HTERT RPE-1 (cell line): ENCODE measurements around the gene VDR.

Source experiments
- in situ Hi-C: fragments of 300-500 bp; cut with MboI; formaldehyde crosslinking; loops from 4 replicates; pipeline ENCODE4 v1.14.3; 2020; ENCODE audit warnings: low sequenced_read_pairs

Gene VDR

DNA sequence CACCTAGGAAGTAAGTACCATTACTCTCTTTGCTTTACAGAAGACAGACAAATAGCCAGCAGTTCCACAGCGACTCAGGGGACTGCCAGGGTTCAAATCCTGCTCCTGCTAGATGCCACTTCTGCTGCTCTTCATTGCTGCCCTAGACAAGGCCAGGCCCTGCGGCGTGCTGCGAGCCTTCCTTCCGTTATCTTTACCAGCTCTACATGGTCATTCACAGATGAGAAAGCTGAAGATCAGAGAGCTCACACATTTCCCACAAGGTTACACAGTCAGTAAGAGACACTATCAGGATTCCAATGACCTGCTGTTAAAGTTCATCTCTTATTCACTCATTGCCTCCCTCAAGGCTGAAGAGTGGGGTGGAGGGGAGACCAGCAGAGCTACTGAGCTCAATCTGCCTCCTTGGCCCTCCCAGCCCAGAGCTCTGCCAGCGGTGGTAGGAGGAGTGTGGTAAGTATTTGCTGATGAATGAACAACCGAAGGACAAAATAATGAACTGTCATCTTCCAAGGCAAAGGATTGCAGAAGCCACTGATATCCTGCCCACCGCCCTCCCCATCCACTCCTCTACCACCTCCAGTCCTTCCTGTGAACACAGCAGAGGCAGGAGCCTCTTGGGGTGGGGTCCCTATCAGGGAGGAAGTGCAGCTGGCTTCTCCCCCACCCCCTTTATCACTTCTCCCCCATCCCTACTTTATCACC, 70.4 kb downstream of the VDR start:
- in situ Hi-C loops, result no loop called here

DNA sequence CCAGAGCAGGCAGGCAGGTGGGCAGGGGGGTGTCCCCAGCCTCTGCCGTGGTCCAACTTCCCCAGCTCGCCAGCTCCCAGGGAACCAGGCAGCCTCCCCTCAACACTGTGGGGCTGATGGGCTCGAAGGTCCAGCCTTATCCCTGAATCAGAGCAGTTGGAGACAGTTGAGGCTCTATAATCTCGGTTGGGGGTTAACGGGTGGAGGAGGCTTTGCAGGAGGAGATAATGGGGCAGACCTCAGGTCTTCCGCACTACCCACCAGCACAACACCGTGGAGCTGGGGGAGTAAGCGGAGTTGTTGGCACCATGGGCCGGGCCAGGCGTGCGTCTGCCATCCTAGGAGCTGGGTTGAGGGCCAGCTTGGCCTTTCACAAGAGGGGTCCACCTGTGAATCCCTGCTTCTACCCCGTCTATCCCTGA, 71.2 kb downstream of the VDR start:
- in situ Hi-C loops, result no loop called here

DNA sequence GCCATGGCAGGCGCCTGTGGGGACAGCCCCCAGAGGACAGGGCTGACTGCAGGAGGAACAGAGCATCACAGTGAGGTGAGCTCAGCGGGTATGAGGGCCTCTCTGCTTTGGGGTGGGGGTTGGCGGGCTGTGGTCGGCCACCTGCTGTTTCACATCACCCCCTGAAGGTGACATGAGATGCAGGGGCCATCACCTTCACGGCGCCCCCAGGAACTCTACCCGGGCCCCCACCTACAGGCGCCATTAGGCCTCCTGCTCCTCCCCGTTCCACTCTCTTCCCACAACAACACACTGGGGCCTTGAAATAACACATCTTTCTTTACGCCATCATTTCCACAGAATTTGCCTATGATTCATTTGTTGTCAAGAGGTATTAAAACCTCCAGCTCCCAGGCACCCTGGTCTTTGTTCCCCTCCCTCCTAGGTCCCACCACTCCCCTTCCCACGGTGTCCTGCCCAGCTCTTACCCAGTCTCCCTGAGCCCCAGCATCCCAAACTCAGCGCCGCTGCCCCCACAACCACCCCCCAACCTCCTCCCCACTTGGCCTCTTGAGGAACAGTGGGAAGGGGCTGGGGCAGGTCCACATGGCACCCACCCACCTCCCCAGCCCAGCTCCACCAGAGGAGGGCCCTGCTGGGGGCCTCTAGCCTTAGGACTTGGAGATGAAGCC, 72.4 kb downstream of the VDR start:
- in situ Hi-C loops, result no loop called here

DNA sequence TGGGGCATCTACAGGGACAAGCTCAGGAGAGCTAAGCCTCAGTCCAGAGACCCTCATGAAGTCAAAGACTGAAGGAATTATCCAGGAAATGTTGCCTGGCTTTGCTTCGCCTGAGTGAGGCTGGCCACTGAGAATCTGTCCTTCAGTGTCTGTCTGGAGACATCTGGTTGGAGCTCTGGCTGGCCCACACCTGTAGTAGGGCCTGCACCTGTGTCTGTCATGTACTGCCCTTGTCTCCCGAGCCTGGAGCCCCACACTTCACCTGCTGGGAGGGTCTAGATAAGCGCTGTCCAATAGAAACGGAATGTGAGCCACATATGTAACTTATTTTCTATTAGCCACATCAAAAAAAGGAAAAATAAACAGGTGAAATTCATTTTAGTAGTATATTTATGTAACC, 75.2 kb downstream of the VDR start:
- in situ Hi-C loops, result no loop called here

DNA sequence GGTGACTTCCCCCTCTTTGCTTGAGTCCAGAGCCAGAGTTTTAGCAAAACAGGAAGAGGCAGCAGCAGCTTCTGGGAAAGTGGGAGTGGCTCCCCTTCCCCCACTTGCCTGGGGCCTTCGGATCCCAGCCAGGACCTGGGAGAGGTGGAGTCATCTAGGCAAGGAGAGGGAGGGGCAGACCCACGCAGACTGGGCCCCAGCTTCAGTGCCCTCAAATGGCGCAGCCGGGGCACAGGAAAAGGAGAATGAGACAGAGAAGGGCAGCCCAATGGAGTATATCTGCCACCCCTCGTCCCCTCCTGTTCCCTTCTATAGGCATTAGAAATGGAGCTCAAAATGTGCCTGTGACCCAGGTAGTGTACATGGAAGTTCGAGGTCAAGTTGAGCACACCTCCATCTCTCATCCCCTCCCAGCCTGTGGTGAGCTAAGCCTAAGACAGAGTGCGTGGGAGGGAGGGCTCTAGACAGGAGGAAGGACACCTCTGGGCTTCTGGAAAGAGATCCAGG, 75.8 kb downstream of the VDR start:
- in situ Hi-C loops, result no loop called here

DNA sequence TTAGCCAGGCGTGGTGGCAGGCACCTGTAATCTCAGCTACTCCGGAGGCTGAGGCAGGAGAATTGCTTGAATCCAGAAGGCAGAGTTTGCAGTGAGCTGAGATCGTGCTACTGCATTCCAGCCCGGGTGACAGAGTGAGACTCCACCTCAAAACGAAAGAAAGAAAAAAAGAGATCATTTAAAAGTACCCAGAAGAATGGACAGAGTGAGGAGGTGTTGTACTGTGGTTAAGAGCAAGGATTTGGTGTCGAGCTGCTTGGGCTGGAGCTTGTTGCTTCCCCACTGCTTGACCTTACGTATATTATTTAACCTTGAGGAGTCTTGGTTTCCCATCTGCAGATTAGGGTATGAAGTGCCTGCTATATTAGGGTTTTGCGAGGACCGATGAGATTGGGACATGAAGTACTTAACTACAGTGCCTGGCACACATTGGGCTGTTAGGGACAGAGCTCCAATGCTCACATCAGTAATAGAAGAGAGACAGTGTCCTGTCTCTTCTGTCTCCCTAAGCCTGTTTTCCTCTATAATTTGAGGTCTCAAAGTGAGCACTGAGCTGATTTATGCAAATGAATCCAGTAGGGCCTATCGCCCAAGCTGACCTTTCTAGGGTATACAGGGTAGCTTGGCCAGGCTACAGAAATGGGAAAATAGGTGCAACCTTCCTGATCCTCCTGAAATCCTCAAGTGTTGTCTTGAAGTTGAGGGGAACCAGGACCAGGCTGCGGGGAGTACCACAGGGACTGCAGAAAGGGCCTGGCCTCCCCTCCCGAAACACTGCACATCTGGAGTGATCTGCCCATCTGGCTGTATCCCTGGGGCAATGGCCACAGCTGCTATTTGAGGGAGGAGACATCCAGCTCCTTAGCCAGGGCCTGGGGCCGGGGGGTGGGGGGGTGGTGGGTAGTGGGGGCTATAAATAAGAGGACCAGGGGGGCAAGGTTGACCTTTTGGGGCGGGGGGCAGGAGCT, 76.5 kb downstream of the VDR start:
- in situ Hi-C loops, result no loop called here

DNA sequence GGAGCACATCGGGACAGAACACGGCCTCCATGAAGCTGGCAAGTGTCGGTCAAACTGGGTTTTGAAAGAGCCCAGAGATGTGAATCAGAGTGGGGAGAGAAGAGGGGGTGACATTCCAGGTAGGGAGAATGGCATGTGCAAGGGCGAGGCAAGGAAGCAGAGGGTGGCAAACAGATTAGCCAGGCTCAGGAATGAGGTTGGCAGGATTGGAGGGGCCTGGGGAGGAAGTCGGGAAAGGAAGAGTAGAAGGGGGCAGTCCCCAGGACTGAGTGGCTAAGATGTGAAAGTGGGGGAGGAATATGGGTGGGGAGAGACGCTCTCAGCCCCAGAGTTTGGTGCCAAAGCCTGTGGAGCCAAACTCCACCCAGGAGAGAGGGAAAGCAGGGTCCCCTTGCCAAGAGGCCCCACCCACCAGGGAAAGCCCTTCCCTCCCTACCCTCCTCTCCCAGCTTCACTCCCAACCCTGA, 79.6 kb downstream of the VDR start:
- in situ Hi-C loops, result no loop called here

DNA sequence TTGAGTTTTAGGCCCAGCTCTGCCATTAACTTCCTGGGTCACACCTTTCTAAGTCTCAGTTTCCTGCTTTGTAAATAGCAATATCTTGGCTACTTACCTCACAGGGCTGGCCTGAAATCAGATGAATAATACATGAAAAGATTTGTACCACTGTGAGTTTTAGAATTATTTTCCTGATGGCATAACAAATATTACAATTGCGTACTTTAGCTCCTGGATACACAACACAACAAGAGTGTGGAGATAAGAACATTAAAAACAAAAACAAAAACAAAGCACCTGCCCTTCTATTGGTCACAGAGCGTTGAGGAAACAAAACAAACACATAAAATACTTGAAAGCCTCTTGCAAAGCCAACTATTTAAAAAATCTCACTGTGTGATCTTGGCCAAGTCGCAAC, 80.2 kb downstream of the VDR start:
- in situ Hi-C loops, result no loop called here

DNA sequence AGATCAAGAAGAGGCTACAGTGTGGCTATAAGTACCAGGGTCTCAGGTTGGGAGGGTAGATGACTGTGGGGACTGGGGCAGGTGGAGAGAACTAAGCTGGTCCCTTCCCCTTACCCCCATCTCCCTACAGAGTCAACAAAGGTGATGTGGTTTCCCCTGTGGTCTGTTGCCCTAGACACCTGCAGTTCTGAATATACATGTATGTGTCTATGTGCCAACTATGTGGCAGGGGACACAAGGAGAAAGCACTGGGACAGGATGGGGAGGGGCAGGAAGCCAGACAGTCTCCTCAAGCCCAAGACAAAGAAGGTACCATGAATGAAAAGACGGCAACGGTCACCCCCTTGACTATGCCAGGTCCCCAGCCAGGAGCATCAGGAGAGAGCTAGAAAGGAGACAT, 80.6 kb downstream of the VDR start:
- in situ Hi-C loops, result no loop called here

DNA sequence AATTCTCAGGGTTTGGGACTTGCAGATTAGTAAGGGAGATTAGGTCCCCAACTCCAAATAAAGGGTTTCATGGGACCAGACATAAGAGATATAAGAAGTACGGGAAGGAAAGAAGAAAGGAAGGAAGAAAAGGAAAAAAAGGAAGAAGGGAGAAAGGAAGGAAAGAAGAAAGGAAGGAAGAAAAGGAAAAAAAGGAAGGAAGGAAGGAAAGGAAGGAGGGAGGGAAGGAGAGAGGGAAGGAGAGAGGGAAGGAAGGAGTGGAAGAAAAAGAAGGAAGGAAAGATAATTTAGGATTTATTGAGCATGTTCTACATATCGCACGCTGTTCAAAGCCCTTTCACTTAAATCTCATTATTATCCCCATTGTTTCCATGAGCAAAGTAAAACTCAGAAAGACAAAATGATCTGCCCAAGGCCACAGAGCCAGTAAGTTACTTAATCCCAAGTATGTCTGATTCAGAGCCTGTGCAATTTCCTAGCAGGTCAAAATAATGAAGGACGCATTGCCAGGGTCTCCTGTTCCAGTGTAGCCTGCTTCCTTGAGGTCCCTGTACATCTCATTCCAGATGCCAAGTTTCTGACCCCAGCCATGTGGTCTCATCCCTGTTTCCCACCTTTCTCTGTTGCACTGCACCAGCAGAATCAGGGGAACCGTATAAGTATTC, 81.2 kb downstream of the VDR start:
- in situ Hi-C loops, result no loop called here

DNA sequence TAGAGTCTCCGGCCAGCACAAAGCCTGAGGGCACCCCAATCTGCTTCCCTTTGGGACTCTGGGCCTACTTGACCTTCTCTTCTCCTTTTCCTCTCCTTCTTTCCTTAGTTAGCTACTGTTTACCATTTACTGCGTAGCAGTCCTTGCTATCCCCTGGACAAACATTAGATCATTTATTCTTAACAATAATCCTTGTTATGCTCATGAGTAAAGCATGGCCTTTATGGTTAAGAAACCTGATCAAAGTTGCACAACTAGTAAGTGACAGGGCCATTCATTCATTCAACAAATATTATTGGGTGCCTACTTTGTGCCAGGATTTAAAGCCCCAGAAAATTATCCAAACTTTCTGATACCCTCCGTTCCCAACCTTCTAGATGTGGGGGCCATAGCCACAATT, 81.9 kb downstream of the VDR start:
- in situ Hi-C loops, result no loop called here

DNA sequence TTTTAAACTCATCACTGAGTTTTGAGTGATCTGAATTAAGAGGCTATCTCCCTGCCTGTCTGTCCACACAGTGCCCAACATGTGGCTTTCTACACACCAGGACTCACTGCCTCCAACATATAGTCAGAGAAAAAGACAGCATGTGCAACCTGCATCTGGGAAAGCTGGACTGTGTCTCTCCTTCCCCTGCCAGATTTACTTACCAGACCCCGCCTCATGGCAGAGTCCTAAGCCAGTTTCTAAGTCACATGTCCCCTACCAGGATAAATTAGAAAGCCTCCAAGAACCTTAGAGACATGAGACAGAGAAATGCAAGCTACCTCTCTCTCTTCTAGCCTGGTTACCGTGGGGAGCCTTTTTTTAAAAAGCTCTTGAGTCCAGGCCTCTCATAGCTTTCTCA, 82.4 kb downstream of the VDR start:
- in situ Hi-C loops, result no loop called here

DNA sequence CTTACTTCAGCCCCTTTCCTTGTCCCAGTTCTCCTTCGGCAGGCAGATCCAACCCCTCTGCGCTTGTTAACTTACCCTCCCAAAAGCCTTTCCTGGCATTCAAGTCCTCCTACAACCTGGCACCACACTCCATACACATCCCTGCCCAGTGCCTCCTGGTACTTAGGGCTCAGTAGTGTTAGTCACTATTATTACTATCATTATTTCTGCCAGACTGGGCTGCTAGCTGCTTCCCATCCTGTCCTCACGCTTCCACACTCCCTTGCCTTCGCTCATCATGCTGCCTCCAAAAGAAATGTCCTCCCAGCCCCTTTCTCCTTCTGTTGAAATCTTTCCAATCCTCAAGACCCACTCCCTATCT, 83.5 kb downstream of the VDR start:
- in situ Hi-C loops, result no loop called here

DNA sequence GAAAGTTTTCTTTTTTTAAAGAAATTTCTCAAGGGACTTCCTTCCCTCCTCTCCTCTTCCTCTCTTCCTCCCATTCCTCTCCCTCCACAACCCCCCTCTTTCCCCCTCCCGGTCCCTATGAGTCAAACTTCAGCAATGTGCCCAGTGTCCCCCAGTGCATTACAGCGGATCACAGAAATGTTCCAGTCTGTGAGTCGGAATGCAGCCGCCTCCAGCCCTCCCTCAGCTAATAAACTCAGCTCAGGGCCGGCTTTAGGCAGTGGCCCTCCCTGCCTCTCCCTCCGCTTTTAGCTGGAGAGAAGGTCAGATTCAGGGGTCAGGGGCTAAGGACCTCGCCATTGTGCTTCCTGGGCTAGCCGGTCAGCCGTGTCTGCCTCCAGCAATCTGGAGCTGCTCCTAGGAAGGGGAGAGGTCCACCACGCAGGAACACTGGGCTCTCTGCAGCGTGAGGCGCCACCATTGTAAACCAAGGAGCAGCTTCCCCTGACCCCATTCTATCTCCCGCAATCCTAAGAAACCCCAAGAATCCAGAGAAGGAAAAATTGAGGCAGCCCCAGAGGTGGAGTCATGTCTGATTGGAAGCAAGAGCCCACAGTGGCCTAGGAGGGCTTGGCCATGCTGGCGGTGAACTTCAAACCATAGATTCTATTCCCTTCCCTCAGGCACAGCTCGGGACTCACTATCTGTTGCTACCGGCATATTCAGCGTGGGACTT, 84.0 kb downstream of the VDR start:
- in situ Hi-C loops, result no loop called here

DNA sequence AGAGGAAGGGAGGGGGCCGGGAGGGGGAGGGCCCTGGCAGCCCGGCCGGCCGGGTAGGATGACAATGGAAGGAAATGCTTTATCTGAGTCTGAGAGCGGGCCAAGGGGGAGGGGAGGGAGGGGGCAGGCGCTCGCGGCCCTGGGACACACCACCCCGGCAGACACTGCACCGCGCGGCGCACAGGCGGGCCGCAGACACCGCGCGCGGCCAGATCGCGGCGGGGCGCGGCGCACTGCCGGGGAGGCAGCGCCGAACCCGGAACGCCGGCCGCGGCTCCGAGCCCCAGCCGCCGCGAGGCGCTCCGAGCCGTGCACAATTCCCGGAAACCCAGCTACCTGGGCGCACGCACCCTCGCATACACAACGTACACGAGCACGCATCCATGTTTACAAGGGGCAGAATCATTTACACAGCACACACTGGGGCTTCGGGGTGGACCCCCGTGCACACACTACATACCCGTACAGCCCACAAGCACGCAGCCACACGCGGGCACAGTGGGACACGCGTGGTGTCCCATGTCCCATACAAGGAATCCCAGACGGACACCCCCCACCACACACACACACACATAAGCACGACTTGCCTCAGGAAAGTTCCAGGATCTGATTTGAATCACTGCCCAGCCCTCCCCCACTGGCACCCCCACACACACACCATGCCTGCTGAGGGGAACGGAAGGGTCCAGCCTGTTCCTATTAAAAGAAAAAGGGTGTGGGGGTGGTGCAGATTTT, 84.7 kb downstream of the VDR start, which contains the start of gene HDAC7:
TSS of gene HDAC7 (minus strand) at position 8 of the 735 bp plus-strand sequence. CDS start 118 bp downstream, outside the sequence.
- in situ Hi-C loops, result no loop called here

DNA sequence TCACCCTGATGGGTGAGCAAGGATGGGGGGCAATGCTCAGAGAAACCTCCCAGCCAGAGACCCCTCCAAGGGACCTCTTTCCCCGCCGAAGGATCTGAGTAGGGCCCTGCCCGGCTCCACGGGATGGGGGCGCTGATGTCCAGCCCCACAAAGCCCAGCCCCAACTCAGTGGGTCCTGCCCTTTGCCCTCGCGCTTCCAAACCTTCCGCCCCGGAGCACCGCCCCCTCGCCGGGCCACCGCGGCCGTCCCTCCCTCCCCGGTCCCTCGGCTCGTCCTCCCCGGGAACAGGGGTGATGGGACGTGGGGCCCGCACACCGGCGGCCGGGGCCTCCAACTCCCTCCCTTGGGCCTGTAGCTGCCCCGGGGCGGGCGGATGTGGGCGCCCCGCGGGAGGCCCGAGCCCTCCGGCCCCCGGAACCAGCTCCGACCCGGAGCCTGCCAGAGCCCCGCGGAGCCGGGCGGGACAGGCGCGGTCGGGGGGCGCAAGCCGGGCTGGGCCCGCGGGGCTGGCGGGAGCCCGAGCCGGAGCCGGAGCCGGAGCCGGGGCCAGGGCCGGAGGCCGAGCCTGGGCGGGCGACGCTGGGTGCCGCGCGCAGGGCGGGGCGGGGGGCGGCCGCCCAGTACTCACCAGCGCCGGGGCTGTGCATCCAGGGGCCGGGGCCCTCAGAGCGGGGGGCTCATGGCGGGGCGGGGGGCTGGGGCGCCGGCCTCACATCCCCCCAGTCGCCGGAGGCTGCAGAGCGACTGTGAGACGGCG, 85.5 kb downstream of the VDR start:
- in situ Hi-C loops, result no loop called here

DNA sequence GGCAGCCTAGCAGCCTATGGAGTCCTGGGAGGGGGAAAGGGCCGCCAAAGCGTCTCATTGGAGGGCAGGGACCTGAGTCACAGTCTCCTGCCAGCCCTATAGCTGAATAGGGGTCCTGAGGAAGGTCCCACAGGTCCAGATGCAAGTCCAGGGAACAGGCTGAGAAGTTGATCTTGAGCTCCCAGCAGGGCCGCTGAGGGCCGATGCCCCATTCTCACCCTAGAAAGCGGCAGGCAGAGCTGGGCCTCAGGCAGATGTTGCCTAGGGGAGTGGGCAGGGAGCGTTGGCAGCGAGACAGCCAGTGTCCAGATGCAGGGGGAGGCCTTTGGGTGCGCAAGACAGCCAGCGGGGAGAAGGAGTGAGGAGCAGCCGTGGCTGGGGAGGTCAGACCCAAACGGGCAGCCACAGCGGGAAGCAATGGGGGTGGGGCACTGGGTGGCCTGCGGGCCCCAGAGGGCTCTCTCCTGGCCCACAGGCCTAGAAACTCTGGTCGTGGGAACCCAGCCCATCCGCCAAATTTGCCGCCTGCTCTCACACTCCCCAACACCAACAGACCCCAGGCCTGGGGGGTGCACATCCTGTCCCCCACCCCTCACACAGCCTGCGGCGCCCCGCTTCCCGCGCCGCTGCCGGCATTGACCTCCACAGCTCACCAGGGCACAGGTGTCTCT, 86.2 kb downstream of the VDR start:
- in situ Hi-C loops, result no loop called here

DNA sequence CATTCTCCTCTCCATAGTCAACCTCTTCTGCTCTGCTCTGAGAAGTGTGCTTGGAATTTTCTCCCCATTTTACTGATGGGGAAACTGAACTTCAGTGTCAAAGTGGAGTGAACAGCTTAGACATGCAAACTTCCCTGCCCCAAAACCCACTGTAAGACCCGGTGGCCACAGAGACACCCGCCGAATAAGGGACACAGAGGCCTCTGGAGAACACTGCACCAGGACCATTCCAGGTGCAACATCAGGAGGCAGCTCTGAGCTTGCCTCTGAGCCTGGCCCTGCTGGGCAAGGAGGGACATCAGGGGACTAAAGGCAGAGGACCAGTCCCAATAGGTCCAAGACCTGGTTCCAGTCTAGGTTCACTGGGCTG, 86.8 kb downstream of the VDR start:
- in situ Hi-C loops, result no loop called here
